Natural killer cell (primary cell): ENCODE measurements around the gene NDST1. TPM values are rescaled to one million over a fixed set of nuclear protein-coding genes. Genes with fewer than 3 reads are reported as not detected.

Source experiments
- ATAC-seq, 3 donors: fragments of 150-1000 bp in 2 of 3; fragments of 200-7000 bp in 1 of 3; cut with Tn5 transposase; 1 replicate in 1 of 3; 2 replicates in 2 of 3; pipeline ENCODE4 v1.10.0; 2021; ENCODE audit warnings: mild to moderate bottlenecking in 2 of 3, moderate library complexity in 2 of 3
- DNase-seq, 2 donors: peaks; one replicate each; pipeline versions ENCODE4 v3.0.0 to v3.0.0-alpha.2; 2013 to 2021; ENCODE audit warnings: mixed read lengths in 1 of 2
- H3K27ac ChIP-seq: one replicate; pipeline ENCODE4 v1.5.1; 2013; ENCODE audit warnings: mild to moderate bottlenecking, low read length
- H3K27me3 ChIP-seq: one replicate; pipeline ENCODE4 v1.6.1; 2013; ENCODE audit warnings: low read length; ENCODE audit not compliant: control insufficient read depth, insufficient read depth
- H3K36me3 ChIP-seq: one replicate; pipeline ENCODE4 v1.6.1; 2013; ENCODE audit warnings: low read length; ENCODE audit not compliant: control insufficient read depth, insufficient read depth
- H3K4me1 ChIP-seq: one replicate; pipeline ENCODE4 v1.6.1; 2013; ENCODE audit warnings: low read length; ENCODE audit not compliant: control insufficient read depth, insufficient read depth
- H3K4me3 ChIP-seq: one replicate; pipeline ENCODE4 v1.5.1; 2013; ENCODE audit warnings: low read length
- H3K9me3 ChIP-seq: one replicate; pipeline ENCODE4 v1.6.1; 2013; ENCODE audit warnings: low read length; ENCODE audit not compliant: control insufficient read depth, insufficient read depth
- H3K27ac Mint-ChIP-seq, 2 donors: one replicate each; pipeline ENCODE4 v1.8.0; 2022; ENCODE audit warnings: mild to moderate bottlenecking in 2 of 2, mixed read lengths in 2 of 2, moderate library complexity in 1 of 2
- H3K27me3 Mint-ChIP-seq, 2 donors: one replicate each; pipeline ENCODE4 v1.8.0; 2022; ENCODE audit warnings: low read depth in 2 of 2, mixed read lengths in 2 of 2
- H3K36me3 Mint-ChIP-seq: one replicate; pipeline ENCODE4 v1.8.0; 2022; ENCODE audit warnings: mixed read lengths
- H3K4me1 Mint-ChIP-seq, 2 donors: one replicate each; pipeline ENCODE4 v1.8.0; 2022; ENCODE audit warnings: mixed read lengths in 2 of 2
- H3K4me3 Mint-ChIP-seq: one replicate; pipeline ENCODE4 v1.8.0; 2022; ENCODE audit warnings: mild to moderate bottlenecking, moderate library complexity, mixed read lengths
- H3K9me3 Mint-ChIP-seq, 2 donors: one replicate each; pipeline ENCODE4 v1.8.0; 2022; ENCODE audit warnings: mixed read lengths in 2 of 2
- WGBS: methylation state at CpG from one replicate; pipeline ENCODE4 v1.1.7; 2013; ENCODE audit warnings: missing lambda C conversion rate; ENCODE audit not compliant: insufficient coverage; 5-methylcytosine and 5-hydroxymethylcytosine counted together
- intact Hi-C: fragments of 100-400 bp; cut with micrococcal nuclease; formaldehyde crosslinking; loops from one replicate; pipeline ENCODE4 v1.14.2; 2022
- total RNA-seq, 4 donors: library from RNA; stranded (reverse); fragments of 120-200 nt in 1 of 4; gene quantifications; one replicate each; pipeline versions ENCODE4 v1.2.3 to v1.2.4, GENCODE V29; 2013 to 2022
- TF ChIP-seq, protein P1 (sequence below): fragments of 200-600 bp; IDR thresholded peaks from one replicate; pipeline ENCODE4 v1.8.0; 2022; ENCODE audit warnings: antibody characterized with exemption

The NDST1 gene
- total RNA-seq, 3 donors from 2014 or later (not counting 1 experiment from before 2014, with no cell fraction given) = 2.8 to 12.3 (median 4.3) TPM

DNA sequence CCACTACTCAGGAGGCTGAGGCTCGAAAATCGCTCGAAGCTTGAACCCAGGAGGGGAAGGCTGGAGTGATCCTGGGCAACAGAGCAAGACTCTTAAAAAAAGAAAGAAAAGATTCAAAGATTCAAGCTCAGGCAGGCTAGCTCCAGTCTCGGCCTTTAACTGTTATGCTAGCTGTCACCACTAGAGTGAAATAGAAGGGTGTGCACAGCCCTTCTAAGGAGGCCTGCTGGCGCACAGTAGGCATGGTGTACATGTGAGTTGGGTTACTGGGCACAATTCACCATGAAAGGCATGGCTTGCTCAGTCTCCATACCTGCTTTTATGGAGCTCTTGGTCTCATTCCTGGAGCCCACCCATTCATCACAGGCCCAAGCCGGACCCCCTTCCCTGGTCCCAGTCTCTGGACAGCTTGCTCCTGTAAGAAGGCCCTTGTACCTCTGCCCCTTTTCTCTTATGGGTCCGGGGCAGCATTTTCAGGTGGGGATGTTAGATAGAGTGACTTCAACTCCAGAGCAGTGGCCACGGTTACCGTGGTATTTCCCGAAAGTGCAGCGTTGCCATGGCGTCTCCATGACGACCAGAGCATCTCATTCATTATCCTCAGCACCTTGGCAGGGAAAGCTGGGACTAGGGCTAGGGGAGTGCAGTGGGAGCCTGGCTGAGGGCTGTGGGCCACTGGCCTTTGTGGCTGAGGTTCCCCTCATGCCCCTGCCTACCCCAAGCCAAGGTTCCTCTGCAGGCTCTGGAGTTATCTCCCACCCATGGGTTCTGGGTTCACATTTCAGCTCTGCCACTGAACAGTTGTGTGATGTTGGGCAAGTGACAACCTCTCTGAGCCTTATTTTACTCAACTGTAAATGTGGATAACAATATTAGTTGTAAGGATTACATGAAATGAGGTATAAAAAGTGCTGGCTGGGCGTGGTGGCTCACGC lies 5.7 kb downstream of the NDST1 start:
- H3K27ac Mint-ChIP-seq = no peak overlapping the region
- H3K27me3 ChIP-seq = no peaks in the 10 kb centered on the region
- TF ChIP-seq, protein P1, sequence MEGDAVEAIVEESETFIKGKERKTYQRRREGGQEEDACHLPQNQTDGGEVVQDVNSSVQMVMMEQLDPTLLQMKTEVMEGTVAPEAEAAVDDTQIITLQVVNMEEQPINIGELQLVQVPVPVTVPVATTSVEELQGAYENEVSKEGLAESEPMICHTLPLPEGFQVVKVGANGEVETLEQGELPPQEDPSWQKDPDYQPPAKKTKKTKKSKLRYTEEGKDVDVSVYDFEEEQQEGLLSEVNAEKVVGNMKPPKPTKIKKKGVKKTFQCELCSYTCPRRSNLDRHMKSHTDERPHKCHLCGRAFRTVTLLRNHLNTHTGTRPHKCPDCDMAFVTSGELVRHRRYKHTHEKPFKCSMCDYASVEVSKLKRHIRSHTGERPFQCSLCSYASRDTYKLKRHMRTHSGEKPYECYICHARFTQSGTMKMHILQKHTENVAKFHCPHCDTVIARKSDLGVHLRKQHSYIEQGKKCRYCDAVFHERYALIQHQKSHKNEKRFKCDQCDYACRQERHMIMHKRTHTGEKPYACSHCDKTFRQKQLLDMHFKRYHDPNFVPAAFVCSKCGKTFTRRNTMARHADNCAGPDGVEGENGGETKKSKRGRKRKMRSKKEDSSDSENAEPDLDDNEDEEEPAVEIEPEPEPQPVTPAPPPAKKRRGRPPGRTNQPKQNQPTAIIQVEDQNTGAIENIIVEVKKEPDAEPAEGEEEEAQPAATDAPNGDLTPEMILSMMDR = no peak
- H3K36me3 ChIP-seq = no peaks in the 10 kb centered on the region
- no peaks in the 10 kb centered on the region for H3K9me3 Mint-ChIP-seq
- ATAC-seq (no peak), DNase-seq (no peak)
- H3K4me3 ChIP-seq = no peak overlapping the region
- H3K27ac ChIP-seq = no peak overlapping the region
- H3K36me3 Mint-ChIP-seq = no peaks in the 10 kb centered on the region
- no peaks in the 10 kb centered on the region for H3K9me3 ChIP-seq
- no peaks in the 10 kb centered on the region for H3K4me1 Mint-ChIP-seq
- intact Hi-C loops = no loop called here
- no peak overlapping the region for H3K4me3 Mint-ChIP-seq
- peaks cover 0 to 3% of the 10 kb centered on the region in 2 donors for H3K27me3 Mint-ChIP-seq
- H3K4me1 ChIP-seq = no peaks in the 10 kb centered on the region
- WGBS = 94% methylated on average over 15 of the region's 15 CpGs

DNA sequence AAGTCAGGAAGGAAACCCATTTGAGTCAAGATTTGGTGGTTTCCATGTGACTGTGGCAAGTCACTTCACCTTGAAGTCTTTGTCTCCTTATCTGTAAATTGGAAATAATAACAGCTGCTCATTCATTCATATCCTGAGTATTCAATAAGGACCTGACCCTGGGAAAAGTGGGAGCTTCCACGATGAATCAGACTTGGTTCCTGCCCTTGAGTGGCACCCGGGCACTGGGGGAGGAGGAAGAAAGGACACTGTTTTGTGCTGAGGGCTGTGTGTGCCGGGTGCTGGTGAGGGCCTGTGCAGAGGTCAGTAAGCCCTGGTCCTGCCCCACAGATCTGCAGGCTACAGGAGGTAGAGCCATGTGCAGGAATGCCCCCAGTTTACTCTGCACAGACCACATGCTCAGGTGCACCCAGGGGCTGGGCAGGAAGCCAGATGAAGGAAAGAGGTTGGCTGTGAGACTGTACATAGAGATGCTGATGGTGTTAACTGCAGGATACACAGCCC lies 6.8 kb downstream of the NDST1 start:
- no peak overlapping the region for H3K27ac ChIP-seq

DNA sequence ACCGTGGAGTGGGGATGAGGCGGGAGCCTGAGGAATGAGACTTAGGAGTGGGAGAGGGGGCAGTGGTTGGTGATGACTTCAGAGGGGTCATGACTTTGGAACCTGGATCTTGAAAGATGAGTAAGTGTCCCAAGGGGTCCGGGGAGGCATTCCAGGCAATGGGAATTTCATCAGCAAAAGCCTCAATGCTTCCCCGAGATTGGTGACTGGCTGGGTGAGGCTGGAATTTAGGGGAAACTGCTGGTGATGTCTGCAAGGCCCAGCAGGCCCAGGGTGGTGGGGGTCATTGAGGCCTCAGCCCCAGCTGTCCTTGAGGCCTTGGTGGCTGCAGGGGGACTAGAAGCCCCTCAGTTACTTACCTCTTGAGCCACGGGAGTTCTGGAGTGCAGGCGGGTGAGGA lies 7.5 kb downstream of the NDST1 start:
- Mint-ChIP-seq H3K4me3 (no peak overlapping the region), H3K27ac (no peak overlapping the region), H3K36me3 (no peaks in the 10 kb centered on the region), H3K9me3 (no peaks in the 10 kb centered on the region), H3K27me3 (peaks cover 0 to 3% of the 10 kb centered on the region in 2 donors), H3K4me1 (no peaks in the 10 kb centered on the region)
- DNase-seq (no peak), ATAC-seq (no peak)
- Histone ChIP-seq H3K27me3 (no peaks in the 10 kb centered on the region), H3K27ac (no peak overlapping the region), H3K4me1 (no peaks in the 10 kb centered on the region), H3K4me3 (no peak overlapping the region), H3K36me3 (no peaks in the 10 kb centered on the region), H3K9me3 (no peaks in the 10 kb centered on the region)
- TF ChIP-seq, protein P1 = no peak
- WGBS = 97% methylated on average over 6 of the region's 6 CpGs
- intact Hi-C loops = no loop called here

More for the DNA sequence above, 6.8 kb downstream of the NDST1 start:
- WGBS = 95% methylated on average over 3 of the region's 3 CpGs
- no peak overlapping the region for H3K4me3 ChIP-seq
- DNase-seq (no peak), ATAC-seq (no peak)
- Mint-ChIP-seq H3K27me3 (peaks cover 0 to 3% of the 10 kb centered on the region in 2 donors), H3K4me3 (no peak overlapping the region), H3K9me3 (no peaks in the 10 kb centered on the region), H3K36me3 (no peaks in the 10 kb centered on the region), H3K4me1 (no peaks in the 10 kb centered on the region), H3K27ac (no peak overlapping the region)
- H3K36me3 ChIP-seq = no peaks in the 10 kb centered on the region
- TF ChIP-seq, protein P1 = no peak
- intact Hi-C loops = no loop called here
- no peaks in the 10 kb centered on the region for H3K27me3 ChIP-seq
- no peaks in the 10 kb centered on the region for H3K4me1 ChIP-seq
- no peaks in the 10 kb centered on the region for H3K9me3 ChIP-seq
